ENCODE data around the gene SMCR8. TPM values are rescaled to one million over a fixed set of nuclear protein-coding genes. Genes with fewer than 3 reads are reported as not detected.

SMCR8 gene, protein sequence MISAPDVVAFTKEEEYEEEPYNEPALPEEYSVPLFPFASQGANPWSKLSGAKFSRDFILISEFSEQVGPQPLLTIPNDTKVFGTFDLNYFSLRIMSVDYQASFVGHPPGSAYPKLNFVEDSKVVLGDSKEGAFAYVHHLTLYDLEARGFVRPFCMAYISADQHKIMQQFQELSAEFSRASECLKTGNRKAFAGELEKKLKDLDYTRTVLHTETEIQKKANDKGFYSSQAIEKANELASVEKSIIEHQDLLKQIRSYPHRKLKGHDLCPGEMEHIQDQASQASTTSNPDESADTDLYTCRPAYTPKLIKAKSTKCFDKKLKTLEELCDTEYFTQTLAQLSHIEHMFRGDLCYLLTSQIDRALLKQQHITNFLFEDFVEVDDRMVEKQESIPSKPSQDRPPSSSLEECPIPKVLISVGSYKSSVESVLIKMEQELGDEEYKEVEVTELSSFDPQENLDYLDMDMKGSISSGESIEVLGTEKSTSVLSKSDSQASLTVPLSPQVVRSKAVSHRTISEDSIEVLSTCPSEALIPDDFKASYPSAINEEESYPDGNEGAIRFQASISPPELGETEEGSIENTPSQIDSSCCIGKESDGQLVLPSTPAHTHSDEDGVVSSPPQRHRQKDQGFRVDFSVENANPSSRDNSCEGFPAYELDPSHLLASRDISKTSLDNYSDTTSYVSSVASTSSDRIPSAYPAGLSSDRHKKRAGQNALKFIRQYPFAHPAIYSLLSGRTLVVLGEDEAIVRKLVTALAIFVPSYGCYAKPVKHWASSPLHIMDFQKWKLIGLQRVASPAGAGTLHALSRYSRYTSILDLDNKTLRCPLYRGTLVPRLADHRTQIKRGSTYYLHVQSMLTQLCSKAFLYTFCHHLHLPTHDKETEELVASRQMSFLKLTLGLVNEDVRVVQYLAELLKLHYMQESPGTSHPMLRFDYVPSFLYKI
- total RNA-seq = 10 to 100 TPM; 10.7 to 11.2 TPM
- 1 to 10 TPM; 9.1 to 9.2 TPM for polyA plus RNA-seq (ENCODE audit: insufficient read length in 2 of 2)
- long read RNA-seq, donor 1, full-length matches to known transcripts = 2 of 32 reads
- long read RNA-seq, donor 1, partial matches to known transcripts = 30 of 32 reads
- long read RNA-seq, donor 1, other reads (novel, unspliced or antisense) = 0 of 32 reads
- long read RNA-seq, donor 2, full-length matches to known transcripts = 2 of 2 reads
- long read RNA-seq, donor 2, partial matches to known transcripts = 0 of 2 reads
- long read RNA-seq, donor 2, other reads (novel, unspliced or antisense) = 0 of 2 reads
- long read RNA-seq, donor 3, full-length matches to known transcripts = 2 of 2 reads
- long read RNA-seq, donor 3, partial matches to known transcripts = 0 of 2 reads
- long read RNA-seq, donor 3, other reads (novel, unspliced or antisense) = 0 of 2 reads
- long read RNA-seq, donor 4, full-length matches to known transcripts = 1 of 1 reads
- long read RNA-seq, donor 4, partial matches to known transcripts = 0 of 1 reads
- long read RNA-seq, donor 4, other reads (novel, unspliced or antisense) = 0 of 1 reads

DNA sequence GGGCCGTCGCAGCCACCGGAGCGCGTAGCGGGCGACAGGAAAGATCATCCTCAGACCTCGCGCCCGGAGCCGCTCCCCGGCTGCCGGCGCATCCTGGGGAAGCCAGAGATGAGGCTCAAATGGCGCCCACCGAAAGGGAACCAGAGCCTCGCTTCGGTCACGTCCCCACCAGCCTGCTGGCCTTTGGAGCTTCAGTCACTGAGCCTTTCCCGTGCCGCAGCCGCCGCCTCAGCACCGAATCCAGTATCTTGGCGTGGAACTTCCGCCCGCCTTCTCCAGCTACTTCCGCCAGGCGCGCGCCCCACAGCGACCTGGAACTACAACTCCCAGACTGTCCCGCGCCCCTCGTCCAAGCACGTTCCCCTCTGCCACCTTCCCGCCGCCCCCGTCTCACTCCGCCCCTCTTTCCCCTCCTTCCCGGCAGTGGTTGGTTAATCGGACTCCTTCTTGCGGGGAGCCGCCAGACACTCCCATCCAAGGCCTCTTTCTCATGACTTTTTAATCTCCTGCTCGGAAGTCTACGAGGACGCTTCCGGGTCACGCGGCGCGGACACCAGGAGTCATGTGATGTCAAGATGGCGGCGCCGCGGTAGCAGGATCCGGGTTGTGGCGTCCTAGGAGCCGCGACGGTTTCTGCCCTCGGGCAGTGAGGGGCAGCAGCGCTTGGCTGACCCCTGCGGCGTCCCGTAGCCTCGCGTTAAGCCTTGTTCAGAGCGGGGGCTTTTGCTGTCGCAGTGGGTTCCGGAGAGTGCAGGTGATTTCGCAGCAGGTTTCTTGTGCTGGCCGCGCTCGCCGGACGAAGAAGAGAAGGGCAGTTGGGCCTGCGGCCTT is at the start of gene SMCR8, which contains the start of gene TOP3A:
Gene SMCR8, plus strand, starts transcription at position 563 of the 831 bp plus-strand sequence. CDS start 497 bp downstream, outside the sequence.
Gene TOP3A, minus strand, starts transcription at position 264 of the 831 bp plus-strand sequence. Its CDS starts 216 bp downstream, at position 48.
- whole genome bisulfite sequencing (ENCODE audit: insufficient coverage) = under 1% methylated on average over 78 of the region's 78 CpGs
- Histone ChIP-seq H3K27ac (ENCODE audit: low read depth, low read length) (peak within 1 kb of the TSS; percentile 85), H3K36me3 (ENCODE audit: control insufficient read depth, insufficient read depth, low read length) (peaks cover 39% of the 10 kb centered on the region), H3K27me3 (ENCODE audit: control insufficient read depth, insufficient read depth, low read length) (no peaks in the 10 kb centered on the region), H3K4me3 (ENCODE audit: low read depth, low read length) (peak within 1 kb of the TSS; percentile 96), H3K9me3 (ENCODE audit: control insufficient read depth, insufficient read depth, low read length) (no peaks in the 10 kb centered on the region), H3K4me1 (ENCODE audit: control insufficient read depth, insufficient read depth, low read length) (peaks cover 66% of the 10 kb centered on the region)
- peak; percentile 90 to 99 (median 94) for DNase-seq (ENCODE audit: low read depth in 4 of 6, low spot score in 6 of 6)

DNA sequence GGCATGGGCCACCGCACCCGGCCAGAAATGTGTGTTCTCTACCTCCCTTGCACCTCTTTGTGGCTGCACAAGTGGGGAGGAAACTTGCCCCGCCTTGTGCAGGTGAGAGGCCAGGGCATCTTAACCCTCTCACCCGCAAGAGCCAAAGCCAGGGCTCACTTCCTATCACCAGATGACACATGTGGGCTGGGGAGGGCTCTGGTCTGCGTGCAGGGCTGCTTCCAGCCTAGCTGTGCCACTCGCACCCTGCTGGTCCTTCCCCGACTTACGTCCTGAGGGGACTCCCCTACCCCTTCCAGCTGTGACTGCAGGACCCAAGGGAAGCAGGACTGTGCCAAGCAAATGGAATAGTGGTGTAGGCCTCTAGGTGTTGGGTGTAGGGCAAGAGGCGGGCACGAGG is 47.7 kb upstream of the SMCR8 start:
- 88% methylated on average over 6 of the region's 10 CpGs for WGBS (ENCODE audit: insufficient coverage)
- DNase-seq (ENCODE audit: low read depth in 4 of 6, low spot score in 6 of 6) = no peak
- peaks cover 3% of the 10 kb centered on the region for H3K4me1 ChIP-seq (ENCODE audit: control insufficient read depth, insufficient read depth, low read length)
- no peak overlapping the region for H3K27ac ChIP-seq (ENCODE audit: low read depth, low read length)
- H3K36me3 ChIP-seq (ENCODE audit: control insufficient read depth, insufficient read depth, low read length) = peaks cover 60% of the 10 kb centered on the region
- H3K27me3 ChIP-seq (ENCODE audit: control insufficient read depth, insufficient read depth, low read length) = no peaks in the 10 kb centered on the region
- no peak overlapping the region for H3K4me3 ChIP-seq (ENCODE audit: low read depth, low read length)
- H3K9me3 ChIP-seq (ENCODE audit: control insufficient read depth, insufficient read depth, low read length) = no peaks in the 10 kb centered on the region

DNA sequence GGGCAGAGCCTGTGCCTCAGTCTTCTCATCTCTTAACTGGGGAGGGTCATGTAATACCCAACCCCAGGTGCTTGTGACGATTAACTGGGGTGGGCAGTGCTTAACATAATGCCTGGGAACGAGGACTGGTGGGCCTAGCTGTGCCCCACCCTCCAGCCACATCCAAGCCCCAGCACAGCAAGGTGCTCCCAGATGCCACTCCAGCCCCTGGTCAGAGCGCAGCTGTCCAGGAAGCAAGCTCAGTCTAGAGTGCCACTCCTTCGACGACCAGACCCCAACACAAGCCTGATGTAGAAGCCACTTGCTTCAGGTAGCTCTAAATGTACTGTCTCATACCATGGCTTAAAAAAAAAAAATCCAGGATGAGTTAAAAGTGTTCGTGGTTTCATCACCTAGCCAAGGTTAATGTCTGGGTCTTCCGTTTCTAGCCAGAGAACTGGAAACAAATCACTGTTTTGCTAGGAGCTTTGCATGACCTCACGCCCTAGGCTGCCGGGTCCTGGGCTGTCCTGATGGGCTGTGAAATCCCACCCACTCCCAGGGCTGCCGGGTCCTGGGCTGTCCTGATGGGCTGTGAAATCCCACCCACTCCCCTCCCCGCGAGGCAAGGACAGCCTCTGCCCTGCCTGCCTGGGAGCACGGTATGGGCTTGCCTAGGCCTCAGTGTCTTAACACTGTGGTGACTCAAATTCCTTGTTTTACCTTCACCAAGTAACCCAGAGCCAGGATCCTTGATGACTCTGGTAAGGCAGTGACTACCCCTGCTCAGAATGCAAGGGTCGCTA is 47.0 kb upstream of the SMCR8 start:
- H3K27me3 ChIP-seq (ENCODE audit: control insufficient read depth, insufficient read depth, low read length) = no peaks in the 10 kb centered on the region
- H3K4me3 ChIP-seq (ENCODE audit: low read depth, low read length) = no peak overlapping the region
- WGBS (ENCODE audit: insufficient coverage) = 37% methylated on average over 13 of the region's 14 CpGs
- no peaks in the 10 kb centered on the region for H3K4me1 ChIP-seq (ENCODE audit: control insufficient read depth, insufficient read depth, low read length)
- no peaks in the 10 kb centered on the region for H3K9me3 ChIP-seq (ENCODE audit: control insufficient read depth, insufficient read depth, low read length)
- H3K27ac ChIP-seq (ENCODE audit: low read depth, low read length) = no peak overlapping the region
- no peak for DNase-seq (ENCODE audit: low read depth in 4 of 6, low spot score in 6 of 6)
- H3K36me3 ChIP-seq (ENCODE audit: control insufficient read depth, insufficient read depth, low read length) = peaks cover 54% of the 10 kb centered on the region

DNA sequence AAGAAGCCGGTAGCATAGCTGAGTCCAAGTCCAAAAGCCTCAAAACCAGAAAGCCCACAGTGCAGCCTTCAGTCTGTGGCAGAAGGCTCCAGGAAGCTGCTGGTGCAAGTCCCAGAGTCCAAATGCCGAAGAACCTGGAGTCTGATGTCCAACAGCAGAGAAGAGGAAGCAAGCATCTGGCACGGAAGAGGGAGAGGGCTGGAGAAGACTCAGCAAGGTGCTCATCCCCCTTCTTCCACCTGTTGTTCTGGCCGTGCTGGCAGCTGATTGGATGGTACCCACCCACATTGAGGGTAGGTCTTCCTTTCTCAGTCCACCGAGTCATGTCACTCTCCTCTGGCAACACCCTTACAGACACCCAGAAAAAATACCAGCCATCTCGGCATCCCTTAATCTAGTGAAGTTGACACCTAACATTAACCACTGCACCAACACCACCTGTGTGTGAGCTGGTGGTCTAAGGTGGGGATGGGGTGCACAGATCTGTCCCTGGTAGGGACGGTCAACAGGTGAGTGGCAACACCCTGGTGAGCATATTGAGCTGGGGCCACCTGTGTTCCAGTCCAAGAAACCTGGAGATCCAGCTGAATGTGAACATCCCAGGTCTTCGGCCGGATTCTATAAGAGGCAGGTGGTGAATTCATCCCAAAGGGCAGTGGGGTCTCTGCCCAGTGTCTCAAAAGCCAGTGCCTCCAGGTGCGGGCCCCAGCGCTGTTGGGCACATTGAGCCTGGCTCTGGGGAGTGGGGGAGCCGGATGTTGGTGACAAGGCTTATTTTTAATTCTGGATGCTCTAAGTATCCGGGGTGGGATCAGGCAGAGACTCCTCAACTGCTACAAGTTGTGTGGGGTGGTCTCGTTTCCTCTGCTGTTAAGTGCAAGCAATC is 44.8 kb upstream of the SMCR8 start:
- no peaks in the 10 kb centered on the region for H3K4me1 ChIP-seq (ENCODE audit: control insufficient read depth, insufficient read depth, low read length)
- no peaks in the 10 kb centered on the region for H3K27me3 ChIP-seq (ENCODE audit: control insufficient read depth, insufficient read depth, low read length)
- no peaks in the 10 kb centered on the region for H3K9me3 ChIP-seq (ENCODE audit: control insufficient read depth, insufficient read depth, low read length)
- DNase-seq (ENCODE audit: low read depth in 4 of 6, low spot score in 6 of 6) = no peak
- no peak overlapping the region for H3K27ac ChIP-seq (ENCODE audit: low read depth, low read length)
- 86% methylated on average over 13 of the region's 14 CpGs for WGBS (ENCODE audit: insufficient coverage)
- H3K36me3 ChIP-seq (ENCODE audit: control insufficient read depth, insufficient read depth, low read length) = peaks cover 51% of the 10 kb centered on the region
- no peak overlapping the region for H3K4me3 ChIP-seq (ENCODE audit: low read depth, low read length)

DNA sequence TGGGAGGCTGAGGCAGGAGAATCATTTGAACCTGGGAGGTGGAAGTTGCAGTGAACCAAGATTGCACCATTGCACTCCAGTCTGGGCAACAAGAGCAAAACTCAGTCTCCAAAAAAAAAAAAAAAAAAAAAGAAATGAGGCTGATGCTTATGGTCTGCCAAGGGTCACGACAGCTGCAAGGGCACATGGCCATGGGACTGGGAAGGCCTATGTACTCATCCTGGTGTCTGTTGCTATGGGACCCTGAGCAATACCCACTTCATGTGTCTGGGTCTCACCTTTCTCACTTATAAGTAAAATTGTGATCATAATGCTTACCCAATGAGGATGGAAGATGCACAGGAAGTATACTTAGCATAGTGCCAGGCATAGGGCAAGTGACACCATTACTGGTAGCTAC is 38.0 kb upstream of the SMCR8 start:
- Histone ChIP-seq H3K9me3 (ENCODE audit: control insufficient read depth, insufficient read depth, low read length) (no peaks in the 10 kb centered on the region), H3K4me3 (ENCODE audit: low read depth, low read length) (no peak overlapping the region), H3K36me3 (ENCODE audit: control insufficient read depth, insufficient read depth, low read length) (peaks cover 81% of the 10 kb centered on the region), H3K27me3 (ENCODE audit: control insufficient read depth, insufficient read depth, low read length) (no peaks in the 10 kb centered on the region), H3K27ac (ENCODE audit: low read depth, low read length) (no peak overlapping the region), H3K4me1 (ENCODE audit: control insufficient read depth, insufficient read depth, low read length) (peaks cover 5% of the 10 kb centered on the region)
- no peak for DNase-seq (ENCODE audit: low read depth in 4 of 6, low spot score in 6 of 6)
- no CpG with 5 or more reads among the region's 1 CpG for WGBS (ENCODE audit: insufficient coverage)

DNA sequence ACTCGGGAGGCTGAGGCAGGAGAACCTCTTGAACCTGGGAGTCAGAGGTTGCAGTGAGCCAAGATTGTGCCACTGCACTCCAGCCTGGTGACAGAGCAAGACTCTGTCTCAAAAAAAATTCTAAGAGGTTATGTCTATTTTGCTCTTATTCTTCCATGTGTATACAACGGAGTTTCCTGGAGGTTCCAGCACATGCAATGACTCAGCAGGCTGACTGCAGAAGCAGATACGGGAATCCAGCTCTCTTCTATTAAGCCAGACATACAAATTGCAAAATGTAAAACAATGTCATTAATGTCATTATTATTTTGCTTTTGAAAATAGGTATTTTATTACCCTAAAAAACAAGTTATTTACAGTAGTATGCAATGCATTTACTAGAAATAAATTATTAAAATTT is 36.2 kb upstream of the SMCR8 start:
- no peak for DNase-seq (ENCODE audit: low read depth in 4 of 6, low spot score in 6 of 6)
- 100% methylated on average over 1 of the region's 3 CpGs for WGBS (ENCODE audit: insufficient coverage)
- Histone ChIP-seq H3K4me1 (ENCODE audit: control insufficient read depth, insufficient read depth, low read length) (peaks cover 5% of the 10 kb centered on the region), H3K36me3 (ENCODE audit: control insufficient read depth, insufficient read depth, low read length) (peaks cover 92% of the 10 kb centered on the region), H3K27me3 (ENCODE audit: control insufficient read depth, insufficient read depth, low read length) (no peaks in the 10 kb centered on the region), H3K27ac (ENCODE audit: low read depth, low read length) (no peak overlapping the region), H3K4me3 (ENCODE audit: low read depth, low read length) (no peak overlapping the region), H3K9me3 (ENCODE audit: control insufficient read depth, insufficient read depth, low read length) (no peaks in the 10 kb centered on the region)

DNA sequence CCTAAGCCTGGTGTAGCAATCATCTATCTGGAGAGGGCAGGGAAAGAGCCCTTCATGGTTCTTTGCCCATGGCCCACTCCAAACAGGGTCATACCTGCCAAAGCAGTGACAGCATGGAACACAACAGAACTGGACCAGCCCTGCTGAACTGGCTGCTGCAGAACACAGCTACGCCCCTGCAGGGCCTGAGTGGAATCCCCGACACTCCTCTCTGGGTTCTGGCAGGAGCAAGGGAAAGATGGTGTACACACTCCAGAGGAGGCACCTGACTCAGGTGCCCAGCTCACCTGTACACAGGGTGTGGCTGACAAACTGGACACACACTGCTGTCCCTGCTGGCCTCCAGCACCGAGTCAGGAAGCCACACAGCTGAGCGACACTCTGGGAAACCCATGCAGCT is 34.8 kb upstream of the SMCR8 start:
- no peak overlapping the region for H3K27ac ChIP-seq (ENCODE audit: low read depth, low read length)
- no peaks in the 10 kb centered on the region for H3K9me3 ChIP-seq (ENCODE audit: control insufficient read depth, insufficient read depth, low read length)
- 92% methylated on average over 4 of the region's 4 CpGs for WGBS (ENCODE audit: insufficient coverage)
- H3K4me1 ChIP-seq (ENCODE audit: control insufficient read depth, insufficient read depth, low read length) = peaks cover 5% of the 10 kb centered on the region
- H3K36me3 ChIP-seq (ENCODE audit: control insufficient read depth, insufficient read depth, low read length) = peaks cover 90% of the 10 kb centered on the region
- no peak for DNase-seq (ENCODE audit: low read depth in 4 of 6, low spot score in 6 of 6)
- H3K4me3 ChIP-seq (ENCODE audit: low read depth, low read length) = no peak overlapping the region
- no peaks in the 10 kb centered on the region for H3K27me3 ChIP-seq (ENCODE audit: control insufficient read depth, insufficient read depth, low read length)

All from spinal cord (tissue), 10 donors.